ENCODE results near the gene RAD1.
"Not testable (repeated sequence)": the region's sequence is repeated elsewhere in the genome, so short reads cannot be mapped to it uniquely, and the experiment has no call there.

The RAD1 gene, protein sequence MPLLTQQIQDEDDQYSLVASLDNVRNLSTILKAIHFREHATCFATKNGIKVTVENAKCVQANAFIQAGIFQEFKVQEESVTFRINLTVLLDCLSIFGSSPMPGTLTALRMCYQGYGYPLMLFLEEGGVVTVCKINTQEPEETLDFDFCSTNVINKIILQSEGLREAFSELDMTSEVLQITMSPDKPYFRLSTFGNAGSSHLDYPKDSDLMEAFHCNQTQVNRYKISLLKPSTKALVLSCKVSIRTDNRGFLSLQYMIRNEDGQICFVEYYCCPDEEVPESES

DNA sequence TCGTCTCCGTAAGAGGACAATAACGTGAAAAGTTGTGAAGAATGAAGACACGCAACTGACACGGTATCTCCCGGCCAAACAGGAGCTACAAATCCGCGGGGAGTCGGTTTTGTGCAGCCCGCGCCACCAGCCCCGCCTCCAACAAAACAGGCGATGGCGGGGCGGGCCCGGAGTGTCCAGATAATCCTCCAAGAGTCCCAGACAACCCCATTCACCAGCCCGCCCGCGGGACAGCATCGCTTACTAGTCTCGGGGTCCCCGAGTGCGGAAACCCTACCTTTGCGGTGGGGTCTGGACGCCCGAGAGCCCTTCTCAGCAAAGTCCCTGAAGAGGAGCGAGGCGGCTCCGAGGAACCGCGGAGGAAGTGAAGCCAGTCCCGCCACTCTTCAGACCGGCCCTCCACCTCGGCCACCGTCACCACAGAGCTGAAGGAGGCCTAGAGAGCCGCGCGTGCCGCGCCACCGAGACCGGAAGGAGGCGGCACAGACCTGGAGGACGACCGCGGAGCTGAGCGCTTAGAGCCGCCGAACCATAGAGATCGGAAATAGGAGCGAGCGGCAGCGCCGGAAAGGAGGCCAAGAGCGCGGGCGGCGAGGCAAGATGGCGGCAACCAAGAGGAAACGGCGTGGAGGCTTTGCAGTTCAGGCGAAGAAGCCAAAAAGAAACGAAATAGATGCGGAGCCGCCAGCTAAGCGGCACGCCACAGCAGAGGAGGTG, at the start of gene RAD1, which contains the start of gene BRIX1:
RAD1 (minus strand) TSS at position 366 of the 717 bp plus-strand sequence. CDS start 612 bp downstream, outside the sequence.
BRIX1 (plus strand) TSS at position 573 of the 717 bp plus-strand sequence; CDS start at position 601, 28 bp downstream.
- peak; percentile 71 to 98 (median 94) for DNase-seq

DNA sequence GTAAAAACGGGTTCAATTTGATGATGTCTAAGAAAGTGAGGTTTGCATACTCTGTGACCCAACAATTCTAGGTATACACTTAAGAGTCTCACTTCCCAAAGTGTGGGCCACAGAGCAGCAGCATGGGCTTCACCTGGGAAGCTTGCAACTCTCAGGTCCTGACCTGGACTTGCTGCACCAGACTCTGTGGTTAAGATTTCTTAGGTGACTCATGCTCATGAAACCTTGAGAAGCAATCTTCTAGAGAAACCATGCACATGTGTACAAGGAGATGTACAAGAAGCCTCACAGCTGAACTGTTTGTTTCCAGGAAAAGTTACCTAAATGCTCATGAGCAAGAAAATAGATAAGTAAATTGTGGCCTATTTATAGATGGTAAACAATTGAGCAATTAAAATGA, 44.0 kb upstream of the RAD1 start:
- no peak for DNase-seq

DNA sequence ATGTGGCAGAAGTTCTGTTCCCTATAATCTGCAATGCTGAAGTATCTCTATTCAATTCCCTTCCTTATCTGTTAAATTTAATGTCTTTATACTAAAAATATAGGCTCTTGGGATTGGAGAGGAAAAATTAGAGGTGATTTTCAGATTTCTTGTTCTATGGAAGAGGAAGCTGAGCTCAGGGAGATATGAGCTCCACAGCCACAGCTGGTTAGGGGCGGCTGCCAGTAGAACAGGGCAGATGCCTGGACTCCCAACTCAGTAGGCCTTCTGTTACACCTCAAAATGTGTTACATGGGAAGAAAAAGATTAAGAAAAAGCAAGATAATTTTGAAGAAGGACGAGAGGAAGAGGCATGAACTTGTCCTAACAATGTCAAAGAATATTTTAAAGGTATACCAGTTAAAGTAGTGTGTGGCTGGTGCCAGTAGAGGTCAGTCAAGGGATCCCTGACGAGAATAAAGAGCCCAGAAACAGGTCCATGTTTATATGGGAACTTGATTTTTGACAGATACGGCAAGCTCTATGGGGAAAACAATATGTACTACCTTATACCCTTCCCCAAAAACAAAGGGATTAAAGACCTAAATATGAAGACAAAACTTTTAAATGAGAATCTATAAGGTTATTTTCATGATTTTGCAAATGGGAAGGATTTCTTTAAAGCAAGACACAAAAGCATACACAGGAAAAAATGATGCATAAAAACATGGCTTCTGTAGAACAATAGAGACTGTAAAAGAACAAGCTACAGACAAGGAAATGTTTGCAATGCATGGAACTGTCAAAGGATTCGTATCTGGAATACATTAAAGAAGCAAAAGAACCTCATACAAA, 42.8 kb upstream of the RAD1 start:
- DNase-seq: peak in 1 of 56 donors; percentile 3

DNA sequence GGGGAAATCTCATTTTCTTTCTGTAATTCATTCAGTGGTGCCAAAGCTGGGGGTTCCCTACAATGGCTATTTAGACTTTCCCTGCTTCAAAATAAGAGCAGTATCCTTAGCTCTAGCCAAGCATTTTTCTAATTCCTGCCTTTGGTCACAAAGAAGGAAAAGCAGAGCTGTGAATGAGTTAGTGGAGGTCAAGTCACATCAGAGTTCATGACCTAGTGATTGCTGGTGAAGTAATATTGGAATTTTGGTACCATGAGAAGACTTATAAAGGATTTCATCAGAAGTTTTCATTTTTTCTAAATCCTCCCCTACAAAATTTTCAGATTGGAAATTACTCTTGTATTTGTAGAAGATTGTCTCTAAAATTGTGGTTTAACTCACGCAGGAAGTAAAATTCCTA, 42.0 kb upstream of the RAD1 start:
- no peak for DNase-seq

DNA sequence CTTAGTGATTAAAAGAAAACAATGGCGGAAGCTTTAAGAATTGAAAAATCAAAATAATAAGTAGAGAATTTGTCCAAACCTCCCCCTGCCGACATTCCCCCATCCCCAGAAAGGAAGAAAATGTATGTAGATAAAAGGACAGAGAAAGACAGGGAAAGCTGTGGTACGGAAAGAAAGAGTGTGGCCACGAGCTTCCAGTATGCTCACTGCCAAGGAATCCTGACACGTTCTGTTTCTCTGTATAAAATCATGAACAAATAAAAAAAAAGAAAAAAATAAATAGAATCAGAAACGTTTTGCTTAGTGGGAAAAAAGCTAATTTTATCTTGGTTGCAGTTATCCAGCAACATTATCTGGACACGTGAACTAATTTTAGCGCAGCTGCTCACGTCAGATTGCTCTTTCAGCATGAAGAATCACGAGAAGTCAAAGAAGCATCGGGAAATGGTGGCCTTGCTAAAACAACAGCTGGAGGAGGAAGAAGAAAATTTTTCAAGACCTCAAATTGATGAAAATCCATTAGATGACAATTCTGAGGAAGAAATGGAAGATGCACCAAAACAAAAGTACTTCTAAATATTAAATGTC, 29.2 kb upstream of the RAD1 start:
- DNase-seq: no peak

DNA sequence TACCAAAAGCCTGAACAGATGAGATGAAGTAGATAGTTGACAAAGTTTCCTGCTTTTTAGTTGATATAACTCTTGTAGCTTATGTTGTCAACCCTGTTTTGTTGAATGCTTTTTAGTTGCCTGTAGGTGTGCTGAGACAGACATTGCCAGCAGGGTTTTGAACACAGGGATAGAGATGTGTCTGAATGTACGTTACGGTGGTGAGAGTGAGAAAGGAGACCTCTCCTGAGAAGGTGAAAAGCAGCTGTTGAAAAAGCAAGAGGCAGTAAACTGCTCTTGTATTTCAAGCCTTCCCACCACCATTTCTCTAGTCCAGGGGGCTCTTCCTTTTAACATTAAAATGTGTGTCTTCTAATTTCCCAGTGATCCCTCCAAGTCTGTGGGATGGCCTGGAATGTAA, 28.7 kb upstream of the RAD1 start:
- DNase-seq: no peak

DNA sequence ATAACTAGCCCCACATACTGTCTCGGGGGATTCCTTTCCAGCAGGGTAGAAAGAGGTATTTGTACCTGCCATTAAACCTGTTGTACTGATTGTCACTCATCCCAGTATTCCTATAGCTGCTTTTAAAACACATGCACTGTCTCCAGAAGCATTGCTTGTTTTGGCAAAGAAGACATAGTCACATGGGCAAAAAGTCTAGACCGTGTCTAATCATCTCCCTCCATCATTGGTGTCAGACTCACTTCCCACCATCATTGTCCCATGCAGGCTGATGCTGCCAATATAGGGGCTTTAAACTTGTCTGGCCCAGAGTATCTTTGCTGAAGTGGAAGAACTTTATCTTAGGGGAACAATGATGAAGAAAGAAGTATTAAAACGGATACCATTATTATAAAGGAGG, 26.6 kb upstream of the RAD1 start:
- no peak for DNase-seq

DNA sequence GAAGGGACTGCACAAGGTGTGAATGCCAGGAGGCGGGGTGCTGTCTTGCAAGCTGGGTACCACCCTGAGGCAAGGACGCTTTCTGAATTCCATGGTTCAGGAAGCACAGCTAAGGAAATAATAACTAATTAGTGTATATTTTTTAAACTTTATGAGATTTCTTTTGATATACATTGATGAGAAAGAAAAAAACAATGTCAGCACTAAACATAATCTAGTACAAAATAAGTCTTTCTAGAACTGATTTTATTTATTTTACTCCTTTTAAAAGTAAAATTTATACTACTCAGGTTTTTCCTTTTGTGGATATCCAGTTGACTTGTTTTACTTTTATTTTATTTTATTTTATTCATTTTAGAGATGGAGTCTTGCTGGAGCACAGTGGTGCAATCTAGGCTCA, 17.6 kb upstream of the RAD1 start:
- DNase-seq: no peak

DNA sequence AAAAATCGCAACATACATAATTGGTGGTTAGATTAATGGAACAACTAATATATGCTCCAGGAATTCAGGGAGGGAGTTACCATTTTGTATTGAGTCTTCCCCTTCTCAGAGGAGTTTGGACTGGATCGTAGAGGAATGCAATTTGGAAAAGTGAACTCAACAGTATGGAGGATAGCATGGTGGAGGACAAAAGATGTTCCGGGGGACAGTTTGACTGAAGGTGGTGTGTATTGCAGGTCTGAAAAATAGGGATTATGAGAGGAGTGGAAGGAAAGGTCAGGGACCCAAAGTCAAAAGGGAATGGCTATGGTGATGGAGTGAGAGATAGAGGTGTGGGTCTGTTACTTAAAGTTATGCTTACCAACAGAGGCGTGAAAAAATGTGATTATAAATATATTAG, 15.6 kb upstream of the RAD1 start:
- no peak for DNase-seq

DNA sequence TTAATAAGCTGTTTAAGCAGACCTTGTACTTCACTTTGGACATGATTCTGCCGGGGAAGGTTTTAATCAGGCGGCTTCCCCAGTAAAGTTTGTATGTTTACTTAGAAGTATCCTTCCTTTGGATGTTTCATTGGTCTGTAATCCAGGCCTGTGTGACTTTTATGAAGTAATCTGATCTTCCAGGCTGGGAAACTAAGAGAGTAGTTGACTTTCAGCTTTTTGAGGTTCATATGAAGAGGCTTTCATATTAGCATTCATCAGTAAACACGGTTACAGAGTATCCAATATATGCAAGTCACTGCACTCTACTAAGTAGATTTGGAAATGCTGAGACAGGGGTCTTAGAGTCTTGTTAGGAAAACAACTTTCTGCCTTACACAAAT, 15.1 kb upstream of the RAD1 start:
- no peak for DNase-seq

DNA sequence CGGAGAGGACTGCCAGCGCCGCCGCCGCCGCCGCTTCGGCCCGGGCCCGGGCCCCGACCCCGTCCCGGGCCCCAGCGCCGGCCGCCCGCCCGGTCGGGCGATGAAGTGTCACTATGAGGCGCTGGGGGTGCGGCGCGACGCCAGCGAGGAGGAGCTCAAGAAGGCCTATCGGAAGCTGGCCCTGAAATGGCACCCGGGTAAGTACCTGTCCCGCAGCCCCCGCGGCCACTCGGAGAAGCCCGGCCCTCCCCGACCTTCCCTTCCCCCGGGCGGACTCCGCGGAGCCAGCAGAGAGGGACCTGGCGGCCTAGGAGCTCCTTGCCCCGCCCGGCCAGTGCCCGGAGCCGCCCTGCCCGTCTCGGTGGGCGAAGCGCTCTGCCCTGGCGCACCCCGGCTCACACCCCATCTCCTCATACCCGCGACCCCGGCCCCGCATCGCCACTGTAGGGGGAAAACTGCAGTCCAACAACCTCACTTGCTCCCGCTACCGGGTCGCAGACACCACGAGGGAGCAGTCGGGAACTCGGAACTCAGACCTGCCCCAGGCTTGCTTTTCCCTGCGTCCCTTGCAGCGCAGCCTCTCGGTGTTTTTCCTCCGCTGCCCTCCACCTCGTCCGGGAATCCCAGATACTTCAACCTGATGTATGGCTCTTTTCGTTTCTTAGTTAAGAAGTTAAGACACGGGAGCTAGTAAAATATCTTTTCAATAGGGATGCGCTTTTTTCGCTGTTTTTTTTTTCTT, 14.6 kb upstream of the RAD1 start:
- DNase-seq: peak in 55 of 56 donors; percentile 10 to 84 (median 66)

DNA sequence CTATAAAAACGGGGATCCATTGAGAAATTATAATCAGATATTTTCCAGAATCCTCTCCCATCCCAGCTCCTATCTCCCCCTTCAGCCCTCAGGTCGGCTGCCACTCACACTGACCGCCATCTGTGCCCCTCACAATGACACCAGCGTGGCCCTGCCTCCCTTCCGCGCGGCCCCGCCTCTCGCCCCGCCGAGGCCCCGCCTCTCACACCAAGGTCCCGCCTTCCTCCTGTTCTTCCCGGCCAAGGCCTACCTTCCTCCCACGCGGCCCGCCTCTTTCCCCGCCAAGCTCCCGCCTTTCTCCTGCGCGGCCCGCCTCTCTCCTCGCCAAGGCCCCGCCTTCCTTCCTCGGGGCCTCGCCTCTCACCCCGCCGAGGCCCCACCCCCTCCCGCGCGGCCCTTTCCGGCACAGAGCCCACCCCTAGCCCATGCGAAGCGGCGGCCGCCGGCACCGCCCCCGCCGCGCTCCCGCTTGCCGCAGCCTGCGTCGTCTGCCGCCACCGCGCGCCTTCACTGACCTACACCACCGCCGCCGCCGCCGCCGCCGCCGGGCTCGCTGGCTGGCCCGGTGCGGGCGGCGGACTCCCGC, 13.9 kb upstream of the RAD1 start, which contains the start of gene DNAJC21:
DNAJC21 (plus strand) TSS at position 426 of the 586 bp plus-strand sequence. CDS start 261 bp downstream, outside the sequence.
- DNase-seq: peak; percentile 59 to 99 (median 96)

DNA sequence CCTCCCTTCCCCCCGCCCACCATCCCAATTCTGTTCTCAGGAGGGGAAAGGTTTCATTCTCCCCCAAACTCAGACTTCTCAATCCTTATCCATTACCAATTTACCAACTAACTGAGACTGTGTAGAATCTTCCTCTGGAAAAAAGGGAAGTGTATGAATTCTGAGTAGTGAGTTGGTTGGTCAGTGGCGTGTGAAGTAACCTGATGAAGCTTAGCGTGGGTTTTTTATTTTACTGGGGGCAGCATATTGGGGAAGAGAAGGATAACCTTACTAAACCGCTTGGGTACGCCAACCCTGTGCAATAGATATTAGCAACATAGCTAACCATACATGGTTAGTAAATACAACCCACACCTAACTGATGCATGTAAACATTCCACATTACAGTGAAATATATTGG, 13.0 kb upstream of the RAD1 start:
- no peak for DNase-seq

DNA sequence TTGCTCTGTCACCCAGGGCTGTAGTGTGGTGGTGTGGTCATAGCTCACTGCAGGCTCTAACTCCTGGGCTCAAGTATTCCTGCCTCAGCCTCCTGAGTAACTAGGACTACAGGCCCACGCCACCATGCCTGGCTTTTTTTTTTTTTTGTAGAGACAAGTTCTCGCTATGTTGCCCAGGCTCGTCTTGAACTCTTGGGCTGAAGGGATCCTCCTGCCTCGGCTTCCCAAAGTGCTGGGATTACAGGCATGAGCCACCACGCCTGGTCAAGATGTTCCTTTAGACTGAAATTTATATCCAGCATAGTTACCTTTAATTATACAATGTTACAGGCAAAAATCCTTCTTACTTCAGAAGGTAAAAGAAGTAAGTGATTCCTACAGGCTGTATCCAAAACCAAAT, 12.5 kb upstream of the RAD1 start:
- DNase-seq: no peak

DNA sequence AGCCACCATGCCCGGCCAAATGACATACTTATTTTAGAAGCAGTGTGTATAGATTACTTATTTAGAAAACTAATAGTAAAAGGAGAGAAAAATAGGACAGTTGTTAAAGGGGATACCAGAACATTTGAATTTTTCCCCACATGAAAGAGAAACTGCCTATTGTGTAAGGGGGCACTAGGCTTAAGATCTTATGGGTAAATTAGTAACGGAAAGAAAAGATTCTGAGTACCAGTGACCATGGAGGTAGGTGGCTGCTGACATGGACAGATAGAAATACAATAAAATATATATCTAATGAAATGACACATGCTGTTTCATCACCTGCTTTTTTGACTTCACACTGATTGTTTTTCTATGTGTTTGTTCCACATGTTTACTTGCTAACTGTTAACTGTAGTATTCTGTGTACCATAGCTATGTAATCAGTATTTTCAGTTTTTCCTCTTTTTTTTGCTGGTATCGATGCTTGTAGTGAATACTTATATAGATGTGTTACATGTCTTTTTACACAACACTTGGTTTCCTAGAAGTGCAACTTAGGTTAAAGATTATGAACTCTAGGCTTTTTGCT, 11.1 kb upstream of the RAD1 start:
- DNase-seq: no peak

DNA sequence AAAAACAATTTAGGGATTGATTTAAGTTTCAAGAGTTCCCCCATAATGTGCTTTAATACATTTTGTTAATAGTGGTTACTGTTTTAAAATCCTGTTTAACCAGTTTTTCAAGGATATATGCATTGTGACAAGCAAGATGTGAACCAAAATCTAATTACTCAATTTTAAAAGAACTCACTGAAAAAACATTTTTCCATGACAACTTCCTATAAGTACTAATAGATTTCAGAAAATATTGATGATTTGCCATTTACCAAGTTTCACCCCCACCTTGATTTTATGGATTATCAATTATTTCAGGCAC, 9.1 kb upstream of the RAD1 start:
- no peak for DNase-seq

DNA sequence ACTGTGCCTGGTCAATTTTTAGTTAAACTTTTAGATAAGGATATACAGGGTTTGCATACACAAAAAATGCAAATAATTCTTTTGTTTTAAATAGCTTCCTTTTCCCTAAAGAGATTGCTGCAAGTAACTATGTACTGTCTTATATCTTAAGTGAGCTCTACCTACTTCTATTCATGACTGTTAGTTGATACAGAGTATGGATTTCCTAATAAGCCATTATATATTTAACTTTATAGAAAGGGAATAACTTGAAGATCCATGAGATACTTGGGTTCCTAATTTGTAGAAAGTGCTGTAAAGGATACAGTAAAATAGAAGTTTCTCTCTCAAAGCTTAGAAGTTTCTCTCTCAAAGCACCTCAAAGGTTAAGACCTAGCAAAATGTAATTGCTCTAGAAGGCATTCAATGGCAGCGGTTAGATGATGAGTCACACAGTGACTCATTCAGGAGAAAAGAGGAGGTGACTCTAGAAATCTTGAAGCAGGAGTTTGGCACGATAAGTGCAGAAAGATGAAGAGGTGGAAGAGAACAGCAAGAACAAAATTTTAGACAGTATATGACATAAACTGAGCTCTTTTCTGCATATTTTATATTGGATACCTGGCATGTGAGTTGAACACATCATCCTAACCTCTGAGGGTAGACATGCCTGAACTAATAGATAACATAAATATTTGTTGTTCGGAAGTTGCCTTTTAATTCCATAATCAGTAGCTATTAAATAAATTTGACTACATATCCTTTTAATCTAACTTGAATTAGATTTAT, 8.6 kb upstream of the RAD1 start:
- DNase-seq: no peak

DNA sequence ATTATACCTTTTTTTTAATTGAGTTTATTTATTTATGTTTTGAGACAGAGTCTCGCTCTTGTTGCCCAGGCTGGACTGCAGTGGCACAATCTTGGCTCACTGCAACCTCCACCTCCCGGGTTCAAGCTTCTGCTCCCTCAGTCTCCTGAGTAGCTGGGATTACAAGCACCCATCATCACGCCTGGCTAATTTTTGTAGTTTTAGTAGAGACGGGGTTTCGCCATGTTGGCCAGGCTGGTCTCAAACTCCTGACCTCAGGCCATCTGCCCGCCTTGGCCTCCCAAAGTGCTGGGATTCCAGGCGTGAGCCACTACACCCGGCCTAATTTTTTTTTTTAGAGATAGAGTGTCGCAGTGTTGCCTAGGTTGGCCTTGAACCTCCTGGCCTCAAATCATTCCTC, 8.0 kb upstream of the RAD1 start:
- not testable (repeated sequence) for DNase-seq

DNA sequence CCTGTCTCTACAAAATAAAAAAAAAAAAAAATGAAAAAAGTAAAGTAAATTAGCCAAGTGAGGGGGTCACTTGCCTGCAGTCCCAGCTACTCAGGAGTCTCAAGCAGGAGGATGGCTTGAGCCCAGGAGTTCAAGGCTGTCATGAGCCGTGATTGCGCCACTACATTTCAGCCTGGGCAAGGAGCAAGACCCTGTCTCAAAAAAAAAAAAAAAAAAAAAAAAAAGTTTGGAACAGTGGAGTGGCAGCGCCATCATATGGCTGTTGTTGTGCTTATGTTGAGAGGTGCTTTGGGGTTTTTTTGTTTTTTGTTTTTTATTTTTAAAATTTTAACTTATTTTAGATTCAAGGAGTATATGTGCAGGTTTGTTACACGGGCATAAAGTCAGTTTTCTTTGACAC, 3.8 kb upstream of the RAD1 start:
- no peak for DNase-seq
